HG03060 (cell line): ENCODE measurements around the gene ERN1.
"Not testable (repeated sequence)": the region's sequence is repeated elsewhere in the genome, so short reads cannot be mapped to it uniquely, and the experiment has no call there.

ENCODE experiments used
- ATAC-seq: cut with Tn5 transposase; IDR thresholded peaks from one replicate; pipeline ENCODE4 v1.9.1; 2021; ENCODE audit warnings: low read depth, moderate number of reproducible peaks; ENCODE audit not compliant: unreplicated experiment

Gene ERN1

GRCh38 chr17:64040206-64040605 lies 89.7 kb downstream of the ERN1 start:
- no peak for ATAC-seq

GRCh38 chr17:64039106-64039400 lies 90.9 kb downstream of the ERN1 start:
- ATAC-seq = no peak

GRCh38 chr17:64038331-64039105 lies 91.4 kb downstream of the ERN1 start:
- ATAC-seq = no peak

GRCh38 chr17:64037802-64038201 lies 92.1 kb downstream of the ERN1 start:
- no peak for ATAC-seq

GRCh38 chr17:64037180-64037579 lies 92.8 kb downstream of the ERN1 start:
- no peak for ATAC-seq

- ATAC-seq = no peak
Measured at GRCh38 chr17:64036198-64036922, 93.6 kb downstream of the ERN1 start.

GRCh38 chr17:64032081-64032480 lies 97.9 kb downstream of the ERN1 start:
- no peak for ATAC-seq

- no peak for ATAC-seq
Measured at GRCh38 chr17:64028874-64029464, 101.0 kb downstream of the ERN1 start.

- ATAC-seq = no peak
Measured at GRCh38 chr17:64025732-64026294, 104.1 kb downstream of the ERN1 start.

- ATAC-seq = no peak
Measured at GRCh38 chr17:64024781-64025731, 104.9 kb downstream of the ERN1 start.

- ATAC-seq = no peak
Measured at GRCh38 chr17:64024215-64024654, 105.7 kb downstream of the ERN1 start.

- ATAC-seq = no peak
Measured at GRCh38 chr17:64022611-64023063, 107.3 kb downstream of the ERN1 start.

GRCh38 chr17:64020056-64020766 lies 109.7 kb downstream of the ERN1 start, which contains the start of gene ICAM2:
Gene ICAM2 (minus strand): TSS chr17:64020633. CDS start chr17:64006691, 13,942 bp downstream.
- peak; percentile 36 for ATAC-seq

GRCh38 chr17:64019551-64019961 lies 110.4 kb downstream of the ERN1 start:
- not testable (repeated sequence) for ATAC-seq

GRCh38 chr17:64017381-64017980 lies 112.5 kb downstream of the ERN1 start:
- ATAC-seq = no peak

GRCh38 chr17:64016974-64017373 lies 113.0 kb downstream of the ERN1 start:
- ATAC-seq = no peak

- no peak for ATAC-seq
Measured at GRCh38 chr17:64016231-64016784, 113.6 kb downstream of the ERN1 start.

- ATAC-seq = no peak
Measured at GRCh38 chr17:64015447-64015846, 114.5 kb downstream of the ERN1 start.
